ENCODE results near the gene EML5.

The EML5 gene

GRCh38 chr14:88562831-88563686 is 229.7 kb downstream of the EML5 start, which contains the start of gene ZC3H14:
ZC3H14 (plus strand) TSS chr14:88563037; CDS start chr14:88563134, 97 bp downstream.
- in situ Hi-C loops (cut with HindIII; ENCODE audit: low sequenced_read_pairs): no loop called here
- TF ChIP-seq, protein P1, sequence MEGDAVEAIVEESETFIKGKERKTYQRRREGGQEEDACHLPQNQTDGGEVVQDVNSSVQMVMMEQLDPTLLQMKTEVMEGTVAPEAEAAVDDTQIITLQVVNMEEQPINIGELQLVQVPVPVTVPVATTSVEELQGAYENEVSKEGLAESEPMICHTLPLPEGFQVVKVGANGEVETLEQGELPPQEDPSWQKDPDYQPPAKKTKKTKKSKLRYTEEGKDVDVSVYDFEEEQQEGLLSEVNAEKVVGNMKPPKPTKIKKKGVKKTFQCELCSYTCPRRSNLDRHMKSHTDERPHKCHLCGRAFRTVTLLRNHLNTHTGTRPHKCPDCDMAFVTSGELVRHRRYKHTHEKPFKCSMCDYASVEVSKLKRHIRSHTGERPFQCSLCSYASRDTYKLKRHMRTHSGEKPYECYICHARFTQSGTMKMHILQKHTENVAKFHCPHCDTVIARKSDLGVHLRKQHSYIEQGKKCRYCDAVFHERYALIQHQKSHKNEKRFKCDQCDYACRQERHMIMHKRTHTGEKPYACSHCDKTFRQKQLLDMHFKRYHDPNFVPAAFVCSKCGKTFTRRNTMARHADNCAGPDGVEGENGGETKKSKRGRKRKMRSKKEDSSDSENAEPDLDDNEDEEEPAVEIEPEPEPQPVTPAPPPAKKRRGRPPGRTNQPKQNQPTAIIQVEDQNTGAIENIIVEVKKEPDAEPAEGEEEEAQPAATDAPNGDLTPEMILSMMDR (IDR thresholded peaks at IDR 0.05; ENCODE audit: low read depth, low read length, missing control alignments): no peak
- peak within 1 kb of the TSS; percentile 93 for H3K4me3 ChIP-seq (ENCODE audit: low read depth, low read length)
- peak; percentile 68 for DNase-seq (ENCODE audit: low read depth)

DNA sequence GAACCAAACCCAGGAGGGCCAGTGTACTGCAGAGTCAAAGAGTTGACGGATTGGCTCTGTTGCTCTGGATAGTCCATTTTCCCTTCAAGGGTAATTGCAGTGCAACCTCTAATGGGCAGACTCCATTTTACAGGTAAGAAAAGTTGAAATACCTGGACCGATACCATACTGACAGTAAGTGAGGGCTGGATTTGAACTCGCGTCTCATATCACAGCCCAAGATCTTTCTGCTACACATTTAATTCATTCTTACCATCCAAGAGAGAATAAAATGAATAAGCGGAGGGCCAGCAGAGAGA is 230.3 kb downstream of the EML5 start:
- H3K4me3 ChIP-seq (ENCODE audit: low read depth, low read length): peak overlapping the region; percentile 93

More for the DNA sequence above, 230.3 kb downstream of the EML5 start:
- DNase-seq (ENCODE audit: low read depth): no peak
- TF ChIP-seq, protein P1 (IDR thresholded peaks at IDR 0.05; ENCODE audit: low read depth, low read length, missing control alignments): no peak
- in situ Hi-C loops (cut with HindIII; ENCODE audit: low sequenced_read_pairs): no loop called here

Measured in astrocyte of the cerebellum (primary cell).